Mononuclear cell (primary cell): ENCODE results near the gene ATXN7. TPM values are rescaled to one million over a fixed set of nuclear protein-coding genes. Genes with fewer than 3 reads are reported as not detected.
A peak's percentile ranks its signal among the peaks of the same experiment; 100 is the strongest.

ENCODE experiments used
- H3K27me3 ChIP-seq: 2 replicates; pipeline ENCODE4 v1.6.0; 2011; ENCODE audit warnings: low read length, control low read depth; ENCODE audit not compliant: insufficient read depth
- H3K4me1 ChIP-seq: 2 replicates; pipeline ENCODE4 v1.5.1; 2011; ENCODE audit warnings: mild to moderate bottlenecking, low read length, control low read depth; ENCODE audit not compliant: insufficient read depth
- H3K4me3 ChIP-seq: 2 replicates; pipeline ENCODE4 v1.5.1; 2011; ENCODE audit warnings: mild to moderate bottlenecking, low read length, moderate library complexity
- H3K9me3 ChIP-seq: 2 replicates; pipeline ENCODE4 v1.5.1; 2011; ENCODE audit warnings: low read depth, mild to moderate bottlenecking, control low read depth, low read length
- total RNA-seq: library from RNA; depleted of rRNA; stranded (reverse); fragments of >200 nt; gene quantifications from one replicate; pipeline ENCODE4 v1.2.3, GENCODE V29; 2012

The ATXN7 gene
- total RNA-seq, 1 donor, result 121 TPM

GRCh38 chr3:63855333-63855940, 8.2 kb upstream of the ATXN7 start:
- Histone ChIP-seq H3K4me1 (no peaks in the 10 kb centered on the region), H3K4me3 (no peak overlapping the region), H3K9me3 (no peaks in the 10 kb centered on the region), H3K27me3 (no peaks in the 10 kb centered on the region)

GRCh38 chr3:63857311-63857710, 6.4 kb upstream of the ATXN7 start:
- Histone ChIP-seq H3K4me3 (no peak overlapping the region), H3K4me1 (peaks cover 8% of the 10 kb centered on the region), H3K9me3 (no peaks in the 10 kb centered on the region), H3K27me3 (no peaks in the 10 kb centered on the region)

- H3K27me3 ChIP-seq, result no peaks in the 10 kb centered on the region
- H3K4me3 ChIP-seq, result no peak overlapping the region
- H3K4me1 ChIP-seq, result peaks cover 27% of the 10 kb centered on the region
- H3K9me3 ChIP-seq, result no peaks in the 10 kb centered on the region
Observed at GRCh38 chr3:63860776-63861175, 2.9 kb upstream of the ATXN7 start.

- Histone ChIP-seq H3K9me3 (no peaks in the 10 kb centered on the region), H3K4me3 (no peak overlapping the region), H3K27me3 (no peaks in the 10 kb centered on the region), H3K4me1 (peaks cover 27% of the 10 kb centered on the region)
Observed at GRCh38 chr3:63861306-63861705, 2.4 kb upstream of the ATXN7 start.

- H3K4me3 ChIP-seq, result peak overlapping the region; percentile 88
- H3K4me1 ChIP-seq, result peaks cover 33% of the 10 kb centered on the region
- no peaks in the 10 kb centered on the region for H3K9me3 ChIP-seq
- no peaks in the 10 kb centered on the region for H3K27me3 ChIP-seq
Observed at GRCh38 chr3:63862804-63863149, 890 bp upstream of the ATXN7 start.

- peaks cover 35% of the 10 kb centered on the region for H3K4me1 ChIP-seq
- no peaks in the 10 kb centered on the region for H3K9me3 ChIP-seq
- no peaks in the 10 kb centered on the region for H3K27me3 ChIP-seq
- H3K4me3 ChIP-seq, result peak overlapping the region; percentile 87
Observed at GRCh38 chr3:63864008-63864964, 619 bp downstream of the ATXN7 start.

GRCh38 chr3:63864965-63865327, 1.3 kb downstream of the ATXN7 start:
- Histone ChIP-seq H3K27me3 (no peaks in the 10 kb centered on the region), H3K4me3 (peak overlapping the region; percentile 87), H3K4me1 (peaks cover 35% of the 10 kb centered on the region), H3K9me3 (no peaks in the 10 kb centered on the region)

GRCh38 chr3:63867225-63867624, 3.6 kb downstream of the ATXN7 start:
- no peaks in the 10 kb centered on the region for H3K27me3 ChIP-seq
- peaks cover 29% of the 10 kb centered on the region for H3K4me1 ChIP-seq
- no peak overlapping the region for H3K4me3 ChIP-seq
- no peaks in the 10 kb centered on the region for H3K9me3 ChIP-seq

- no peaks in the 10 kb centered on the region for H3K27me3 ChIP-seq
- H3K9me3 ChIP-seq, result no peaks in the 10 kb centered on the region
- H3K4me3 ChIP-seq, result no peak overlapping the region
- peaks cover 24% of the 10 kb centered on the region for H3K4me1 ChIP-seq
Observed at GRCh38 chr3:63869940-63870614, 6.4 kb downstream of the ATXN7 start.

GRCh38 chr3:63870615-63871005, 6.9 kb downstream of the ATXN7 start:
- Histone ChIP-seq H3K4me1 (peaks cover 22% of the 10 kb centered on the region), H3K9me3 (no peaks in the 10 kb centered on the region), H3K4me3 (no peak overlapping the region), H3K27me3 (no peaks in the 10 kb centered on the region)

- no peaks in the 10 kb centered on the region for H3K9me3 ChIP-seq
- no peak overlapping the region for H3K4me3 ChIP-seq
- H3K27me3 ChIP-seq, result no peaks in the 10 kb centered on the region
- peaks cover 21% of the 10 kb centered on the region for H3K4me1 ChIP-seq
Observed at GRCh38 chr3:63872135-63872924, 8.7 kb downstream of the ATXN7 start.

GRCh38 chr3:63874769-63875168, 11.1 kb downstream of the ATXN7 start:
- Histone ChIP-seq H3K4me1 (peaks cover 15% of the 10 kb centered on the region), H3K27me3 (no peaks in the 10 kb centered on the region), H3K4me3 (no peak overlapping the region), H3K9me3 (no peaks in the 10 kb centered on the region)

GRCh38 chr3:63875510-63875909, 11.8 kb downstream of the ATXN7 start:
- Histone ChIP-seq H3K27me3 (no peaks in the 10 kb centered on the region), H3K4me1 (peaks cover 15% of the 10 kb centered on the region), H3K4me3 (no peak overlapping the region), H3K9me3 (no peaks in the 10 kb centered on the region)

- H3K27me3 ChIP-seq, result no peaks in the 10 kb centered on the region
- H3K4me3 ChIP-seq, result no peak overlapping the region
- peaks cover 15% of the 10 kb centered on the region for H3K4me1 ChIP-seq
- H3K9me3 ChIP-seq, result no peaks in the 10 kb centered on the region
Observed at GRCh38 chr3:63876260-63876659, 12.6 kb downstream of the ATXN7 start.
